ENCODE measurements around the gene CDYL. TPM values are rescaled to one million over a fixed set of nuclear protein-coding genes. Genes with fewer than 3 reads are reported as not detected.

Gene CDYL
- total and polyA plus RNA-seq, 2 of the 4 experiments (the other 2 are of a cell fraction) = 14.2 to 92.1 TPM

GRCh38 chr6:4786996-4787395, 10.8 kb downstream of the CDYL start:
- Histone ChIP-seq H3K4me3 (ENCODE audit: insufficient read depth, low read depth, low read length) (no peak overlapping the region), H2BK15ac (ENCODE audit: low read depth, low read length) (no peak overlapping the region), H2BK120ac (ENCODE audit: low read depth, low read length) (no peak overlapping the region), H2AFZ (replicated peaks; ENCODE audit: low read length, poor library complexity) (no peak overlapping the region), H3K36me3 (ENCODE audit: control insufficient read depth, insufficient read depth, low read length) (peaks cover 1% of the 10 kb centered on the region; the same call in 1 of the 2 replicates), H3K56ac (ENCODE audit: extremely low read depth, insufficient read depth, low read length) (no peak overlapping the region), H2BK20ac (ENCODE audit: low read depth, low read length) (no peak overlapping the region), H3K27me3 (ENCODE audit: control insufficient read depth, insufficient read depth, low read length) (no peaks in the 10 kb centered on the region), H3K14ac (replicated peaks; ENCODE audit: low read depth, low read length) (no peak overlapping the region), H3K27ac (ENCODE audit: insufficient read depth, low read length) (no peak overlapping the region), H4K5ac (ENCODE audit: low read depth, low read length) (no peak overlapping the region), H3K4me1 (ENCODE audit: control insufficient read depth, insufficient read depth, low read length) (peaks cover 5% of the 10 kb centered on the region; the same call in 1 of the 2 replicates), H3K23ac (ENCODE audit: low read depth, low read length) (no peak overlapping the region), H4K91ac (ENCODE audit: insufficient read depth, low read depth, low read length) (no peak overlapping the region), H2BK5ac (ENCODE audit: low read depth, low read length, poor library complexity, severe bottlenecking) (no peak overlapping the region), H4K8ac (ENCODE audit: low read depth in 2 of 2, low read length in 2 of 2) (no peak overlapping the region), H3K4ac (ENCODE audit: low read depth, low read length) (no peak overlapping the region), H2AK5ac (ENCODE audit: low read depth, low read length) (no peak overlapping the region), H3K9ac (ENCODE audit: low read depth, low read length) (no peak overlapping the region), H3K9me1 (ENCODE audit: insufficient read depth, low read length) (peaks cover 16% of the 10 kb centered on the region; the same call in 1 of the 2 replicates), H2AK9ac (replicated peaks; ENCODE audit: low read depth, low read length, poor library complexity) (no peak overlapping the region), H3K9me3 (ENCODE audit: control insufficient read depth, insufficient read depth, low read length) (no peaks in the 10 kb centered on the region), H3K4me2 (ENCODE audit: low read depth, low read length) (no peak overlapping the region), H3K79me1 (ENCODE audit: low read depth in 1 of 2, low read length in 2 of 2) (peaks cover 49 to 83% of the 10 kb centered on the region in 2 experiments), H3K18ac (ENCODE audit: low read depth, low read length) (no peak overlapping the region), H4K20me1 (ENCODE audit: insufficient read depth, low read length) (peaks cover 80% of the 10 kb centered on the region)
- in situ Hi-C loops (cut with MboI; ENCODE audit: low sequenced_read_pairs) (no loop called here), intact Hi-C loops (cut with micrococcal nuclease) (no loop called here), dilution Hi-C loops (cut with HindIII; ENCODE audit: low sequenced_read_pairs, unreplicated experiment) (no loop called here)
- WGBS, 2 experiments (ENCODE audit: extremely low coverage in 2 of 2, insufficient read length in 1 of 2) = no CpG with 5 or more reads among the region's 7 CpGs
- ChIA-PET CTCF (no interaction called here), POLR2A (ENCODE audit: unreplicated experiment) (no interaction called here)
- no peak for TF ChIP-seq CTCF (conservative IDR thresholded peaks at IDR 0.05; ENCODE audit: low read depth, low read length)
- TF ChIP-seq RCOR1 (IDR thresholded peaks at IDR 0.05; ENCODE audit: insufficient replicate concordance, low read length) = no peak
- no peak for TF ChIP-seq MAFK (IDR thresholded peaks at IDR 0.05; ENCODE audit: low read depth, low read length)
- no peak for TF ChIP-seq MAZ (IDR thresholded peaks at IDR 0.05; ENCODE audit: borderline replicate concordance, low read depth, low read length)
- no peak for TF ChIP-seq BHLHE40 (IDR thresholded peaks at IDR 0.05; ENCODE audit: low read depth, low read length)
- no peak for TF ChIP-seq CEBPB (IDR thresholded peaks at IDR 0.05; ENCODE audit: low read depth, low read length)
- TF ChIP-seq MXI1 (IDR thresholded peaks at IDR 0.05; ENCODE audit: borderline replicate concordance, low read depth, low read length) = no peak
- TF ChIP-seq CHD1 (IDR thresholded peaks at IDR 0.05; ENCODE audit: low read depth, low read length) = no peak
- no peak for TF ChIP-seq SMC3 (IDR thresholded peaks at IDR 0.05; ENCODE audit: low read depth, low read length)
- no peak for TF ChIP-seq POLR2A (IDR thresholded peaks at IDR 0.05; ENCODE audit: low read depth, low read length)
- TF ChIP-seq RFX5 (IDR thresholded peaks at IDR 0.05; ENCODE audit: low read depth, low read length) = no peak
- TF ChIP-seq NFE2L2 (IDR thresholded peaks at IDR 0.05; ENCODE audit: low read depth, low read length) = no peak
- no peak for TF ChIP-seq USF2 (IDR thresholded peaks at IDR 0.05; ENCODE audit: low read depth, low read length)
- TF ChIP-seq RAD21 (IDR thresholded peaks at IDR 0.05; ENCODE audit: low read length) = no peak
- no peak for TF ChIP-seq FOS (IDR thresholded peaks at IDR 0.05; ENCODE audit: low read depth, low read length)
- DNase-seq (no peak), ATAC-seq (ENCODE audit: low read depth) (no peak)
- BruUV-seq (replicated peaks) = no TSS peak

Measured in IMR-90 (cell line).